Kidney epithelial cell (primary cell): ENCODE measurements around the gene SLC25A5. TPM values are rescaled to one million over a fixed set of nuclear protein-coding genes. Genes with fewer than 3 reads are reported as not detected.

Experiments used
- DNase-seq: peaks from one replicate; pipeline ENCODE4 v3.0.0-alpha.2; 2010; ENCODE audit warnings: low read depth
- H3K27me3 ChIP-seq: 2 replicates; pipeline ENCODE4 v1.6.0; 2011; ENCODE audit warnings: low read length; ENCODE audit not compliant: control insufficient read depth, insufficient read depth
- H3K36me3 ChIP-seq: 2 replicates; pipeline ENCODE4 v1.5.1; 2011; ENCODE audit warnings: low read length; ENCODE audit not compliant: control insufficient read depth, insufficient read depth
- H3K4me3 ChIP-seq: 2 replicates; pipeline ENCODE4 v1.5.1; 2011; ENCODE audit warnings: low read depth, mild to moderate bottlenecking, control low read depth, low read length
- CTCF ChIP-seq: IDR thresholded peaks from 2 replicates; pipeline ENCODE4 v1.5.1; 2011; ENCODE audit warnings: mild to moderate bottlenecking, moderate library complexity, low read length, control low read depth, inconsistent platforms; ENCODE audit not compliant: insufficient read depth, poor library complexity, severe bottlenecking
- total RNA-seq: library from RNA; depleted of rRNA; stranded (reverse); fragments of >200 nt; gene quantifications from 2 replicates; pipeline ENCODE4 v1.2.3, GENCODE V29; 2015

The SLC25A5 gene
- total RNA-seq: 274 and 335 TPM in 2 replicates

DNA sequence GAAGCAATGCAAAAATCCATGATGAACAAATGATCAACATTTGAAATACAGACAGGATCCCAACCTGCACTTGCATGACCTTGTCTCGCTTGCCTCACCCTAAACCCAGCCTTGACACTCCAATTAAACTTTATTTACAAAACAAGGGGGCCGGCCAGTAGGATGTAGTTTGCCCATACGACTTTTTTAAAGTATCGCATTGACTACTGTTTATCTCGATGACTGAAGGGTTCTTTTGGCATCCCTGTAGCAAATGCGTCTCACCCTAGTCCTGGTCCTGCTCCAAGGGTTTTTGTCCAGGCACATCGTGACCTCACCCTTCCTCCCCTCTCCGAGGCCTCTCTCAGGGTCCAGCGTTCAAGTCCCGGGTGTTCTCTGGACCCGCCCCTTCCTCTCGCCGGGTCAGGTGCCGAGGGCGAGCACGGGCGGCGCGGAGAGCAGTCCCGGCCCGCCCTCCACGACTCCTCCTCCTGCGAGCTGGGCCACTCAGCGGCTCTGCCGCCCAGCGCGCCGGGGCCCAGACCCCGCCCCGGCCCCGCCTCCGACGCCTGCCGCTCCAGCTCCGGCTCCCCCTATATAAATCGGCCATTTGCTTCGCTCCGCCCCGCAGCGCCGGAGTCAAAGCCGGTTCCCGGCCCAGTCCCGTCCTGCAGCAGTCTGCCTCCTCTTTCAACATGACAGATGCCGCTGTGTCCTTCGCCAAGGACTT is at the start of gene SLC25A5:
TSS of gene SLC25A5 (plus strand) at position 603 of the 709 bp plus-strand sequence. CDS start at position 675, 72 bp downstream.
- Histone ChIP-seq H3K36me3 (no peaks in the 10 kb centered on the region), H3K4me3 (peak within 1 kb of the TSS; percentile 84), H3K27me3 (no peaks in the 10 kb centered on the region)
- DNase-seq: peak; percentile 31
- no peak for TF ChIP-seq CTCF

DNA sequence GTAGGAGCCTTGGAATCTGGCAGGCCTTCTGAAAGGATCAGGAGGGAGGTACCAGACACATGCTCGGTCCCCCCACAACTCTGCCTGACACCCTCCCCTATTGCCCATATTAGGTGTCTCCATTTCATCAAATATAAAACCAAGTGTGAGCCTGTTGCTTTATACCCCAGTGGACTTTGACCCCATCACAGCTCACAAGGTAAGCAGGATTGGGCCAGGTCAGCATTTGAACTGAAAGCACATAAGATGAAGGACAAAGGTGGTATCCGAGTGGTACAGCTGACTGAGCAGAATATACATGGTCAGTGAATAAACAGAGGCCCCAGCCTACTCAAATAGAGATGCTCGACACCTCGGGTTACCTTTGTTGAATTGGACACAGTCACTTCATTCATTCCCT is 49.1 kb upstream of the SLC25A5 start:
- DNase-seq: no peak
- H3K36me3 ChIP-seq: no peaks in the 10 kb centered on the region
- no peak overlapping the region for H3K4me3 ChIP-seq
- no peak for TF ChIP-seq CTCF
- no peaks in the 10 kb centered on the region for H3K27me3 ChIP-seq

- Histone ChIP-seq H3K4me3 (no peak overlapping the region), H3K36me3 (no peaks in the 10 kb centered on the region), H3K27me3 (no peaks in the 10 kb centered on the region)
- TF ChIP-seq CTCF: no peak
- no peak for DNase-seq
These were observed 48.3 kb upstream of the SLC25A5 start for GRCh38 chrX:119419898-119420297.

DNA sequence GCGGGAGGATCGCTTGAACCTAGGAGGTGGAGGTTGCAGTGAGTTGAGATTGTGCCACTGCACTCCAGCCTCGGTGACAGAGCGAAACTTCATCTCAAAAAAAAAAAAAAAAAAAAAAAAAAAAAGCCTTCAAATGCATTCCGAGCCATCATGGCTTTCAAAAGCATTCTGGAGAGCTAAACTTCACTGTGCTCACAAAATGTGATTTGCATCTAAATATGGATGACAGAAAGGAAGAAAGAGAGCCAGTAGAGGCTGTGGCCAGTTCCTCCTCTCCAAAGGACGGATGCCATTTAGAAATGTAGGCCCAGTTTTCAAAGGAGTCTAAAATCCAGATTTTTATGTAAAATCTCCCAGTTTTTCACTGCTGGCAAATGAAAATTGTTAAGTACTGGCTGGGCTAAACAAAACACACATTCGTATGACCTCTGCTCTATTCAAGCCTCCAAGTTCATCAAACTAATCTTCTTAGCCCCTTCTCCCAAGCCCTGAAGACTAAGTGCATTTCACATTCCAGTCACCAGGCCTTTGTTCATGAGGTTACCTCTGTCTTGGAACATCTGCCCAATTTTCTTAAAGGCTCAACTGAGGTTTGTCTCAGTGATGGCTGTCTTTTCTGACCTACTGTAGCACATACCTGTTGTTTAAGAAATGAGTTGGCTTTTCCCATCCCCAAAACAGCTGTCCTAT is 47.1 kb upstream of the SLC25A5 start:
- TF ChIP-seq CTCF: no peak

GRCh38 chrX:119423631-119424030 is 44.6 kb upstream of the SLC25A5 start:
- no peak for DNase-seq
- H3K27me3 ChIP-seq: no peaks in the 10 kb centered on the region
- H3K36me3 ChIP-seq: no peaks in the 10 kb centered on the region
- H3K4me3 ChIP-seq: no peak overlapping the region
- TF ChIP-seq CTCF: no peak

More for the DNA sequence above, 47.1 kb upstream of the SLC25A5 start:
- Histone ChIP-seq H3K4me3 (no peak overlapping the region), H3K27me3 (no peaks in the 10 kb centered on the region), H3K36me3 (no peaks in the 10 kb centered on the region)
- DNase-seq: no peak

GRCh38 chrX:119424999-119425398 is 43.2 kb upstream of the SLC25A5 start:
- Histone ChIP-seq H3K36me3 (no peaks in the 10 kb centered on the region), H3K4me3 (no peak overlapping the region), H3K27me3 (no peaks in the 10 kb centered on the region)
- DNase-seq: no peak
- no peak for TF ChIP-seq CTCF
